T-helper 2 cell treated with Interferon-gamma antibody and Interleukin-4, amounts not matched to agents 100 ng/mL and 5 ng/mL, for 36 hours (primary cell): ENCODE data around the gene SLC16A8. TPM values are rescaled to one million over a fixed set of nuclear protein-coding genes. Genes with fewer than 3 reads are reported as not detected.

Experiments used
- intact Hi-C: fragments of 100-400 bp; cut with micrococcal nuclease; formaldehyde crosslinking; loops from one replicate; pipeline ENCODE4 v1.15.1; 2023
- total RNA-seq: library from RNA; stranded (reverse); gene quantifications from 2 replicates; pipeline ENCODE4 v1.2.3, GENCODE V29; 2022

SLC16A8 gene
- total RNA-seq, 1 donor from 2014 or later, result not detected

GRCh38 chr22:38031491-38031890 is 52.5 kb downstream of the SLC16A8 start:
- intact Hi-C loops, result no loop called here

GRCh38 chr22:38030311-38031133 is 53.5 kb downstream of the SLC16A8 start:
- intact Hi-C loops, result no loop called here

GRCh38 chr22:38029901-38030300 is 54.1 kb downstream of the SLC16A8 start:
- intact Hi-C loops, result no loop called here

GRCh38 chr22:38029370-38029769 is 54.6 kb downstream of the SLC16A8 start:
- intact Hi-C loops, result no loop called here

- intact Hi-C loops, result no loop called here
Measured at GRCh38 chr22:38028344-38029130, 55.4 kb downstream of the SLC16A8 start.

Other genes starting within 250 kb of the SLC16A8 start
- gene ANKRD54, start 239.8 kb downstream of the SLC16A8 start, total RNA-seq, result 25.9 and 26.0 TPM in 2 replicates
- 469 and 476 TPM in 2 replicates for gene EIF3L, start 234.8 kb downstream of the SLC16A8 start, total RNA-seq
- 27.9 and 29.3 TPM in 2 replicates for gene MICALL1, start 177.9 kb downstream of the SLC16A8 start, total RNA-seq
- not detected in 2 replicates for gene C22orf23, start 130.6 kb downstream of the SLC16A8 start, total RNA-seq
- gene POLR2F, start 130.5 kb downstream of the SLC16A8 start, total RNA-seq, result 66.9 and 70.5 TPM in 2 replicates
- not detected in 2 replicates for gene SOX10, start 99.6 kb downstream of the SLC16A8 start, total RNA-seq
- 10.0 and 11.3 TPM in 2 replicates for gene PICK1, start 26.8 kb downstream of the SLC16A8 start, total RNA-seq
- gene BAIAP2L2, start 26.5 kb upstream of the SLC16A8 start, total RNA-seq, result 0.70 and 0.77 TPM in 2 replicates
- gene PLA2G6, start 97.6 kb upstream of the SLC16A8 start, total RNA-seq, result 47.4 and 47.7 TPM in 2 replicates
- 4.3 and 4.7 TPM in 2 replicates for gene MAFF, start 117.8 kb upstream of the SLC16A8 start, total RNA-seq
- gene TMEM184B, start 188.8 kb upstream of the SLC16A8 start, total RNA-seq, result 35.1 and 42.3 TPM in 2 replicates
- 94.6 and 94.7 TPM in 2 replicates for gene CSNK1E, start 233.2 kb upstream of the SLC16A8 start, total RNA-seq